Fibroblast of lung (primary cell): ENCODE measurements around the gene CST3. TPM values are rescaled to one million over a fixed set of nuclear protein-coding genes. Genes with fewer than 3 reads are reported as not detected.

Experiments used
- DNase-seq, 2 donors: peaks; one replicate each; pipeline versions ENCODE4 v3.0.0 to v3.0.0-alpha.2; 2010; ENCODE audit warnings: low read depth in 2 of 2
- H2AFZ ChIP-seq: 2 replicates; pipeline ENCODE4 v1.5.1; 2012; ENCODE audit warnings: low read length, control low read depth, inconsistent platforms
- H3K27ac ChIP-seq: 2 replicates; pipeline ENCODE4 v1.5.1; 2011; ENCODE audit warnings: low read length, control low read depth; ENCODE audit not compliant: insufficient read depth
- H3K27me3 ChIP-seq: 2 replicates; pipeline ENCODE4 v1.5.1; 2011; ENCODE audit warnings: mild to moderate bottlenecking, low read length; ENCODE audit not compliant: control insufficient read depth, insufficient read depth
- H3K36me3 ChIP-seq: 2 replicates; pipeline ENCODE4 v1.5.1; 2011; ENCODE audit warnings: low read length; ENCODE audit not compliant: control insufficient read depth, insufficient read depth
- H3K4me1 ChIP-seq: 2 replicates; pipeline ENCODE4 v1.5.1; 2011; ENCODE audit warnings: low read length; ENCODE audit not compliant: control insufficient read depth, insufficient read depth; ENCODE audit errors: extremely low read depth
- H3K4me2 ChIP-seq: 2 replicates; pipeline ENCODE4 v1.5.1; 2011; ENCODE audit warnings: low read length, control low read depth; ENCODE audit not compliant: insufficient read depth; ENCODE audit errors: extremely low read depth
- H3K4me3 ChIP-seq, 4 experiments: fragments of 200-600 bp in 1 of 4; sonication (generic) in 1 of 4; replicated peaks in 1 of 4; 2 replicates each; pipeline ENCODE4 v1.5.1; 2011 to 2016; ENCODE audit warnings: low read length in 4 of 4, low read depth in 3 of 4, mild to moderate bottlenecking in 3 of 4, control low read depth in 2 of 4, inconsistent platforms in 1 of 4, mixed read lengths in 1 of 4; ENCODE audit not compliant: insufficient read depth in 1 of 4; ENCODE audit errors: control extremely low read depth in 1 of 4
- H3K79me2 ChIP-seq: 2 replicates; pipeline ENCODE4 v1.5.1; 2012; ENCODE audit warnings: mild to moderate bottlenecking, low read length, inconsistent platforms; ENCODE audit not compliant: control insufficient read depth, insufficient read depth
- H3K9ac ChIP-seq: 2 replicates; pipeline ENCODE4 v1.5.1; 2011; ENCODE audit warnings: mild to moderate bottlenecking, low read length, control low read depth; ENCODE audit not compliant: insufficient read depth
- H3K9me3 ChIP-seq: 2 replicates; pipeline ENCODE4 v1.5.1; 2012; ENCODE audit warnings: low read depth, low read length; ENCODE audit not compliant: control insufficient read depth, insufficient read depth
- H4K20me1 ChIP-seq: 2 replicates; pipeline ENCODE4 v1.5.1; 2011; ENCODE audit warnings: low read length; ENCODE audit not compliant: control insufficient read depth, insufficient read depth; ENCODE audit errors: extremely low read depth
- CTCF ChIP-seq, 2 donors: IDR thresholded peaks in 1 of 2; conservative IDR thresholded peaks in 1 of 2; 1 replicate in 1 of 2; 2 replicates in 1 of 2; pipeline ENCODE4 v1.5.1; 2011 to 2012; ENCODE audit warnings: low read length in 2 of 2, control low read depth in 1 of 2, inconsistent platforms in 1 of 2, low read depth in 1 of 2, mild to moderate bottlenecking in 1 of 2
- EZH2 ChIP-seq: IDR thresholded peaks from 2 replicates; pipeline ENCODE4 v1.5.1; 2012; ENCODE audit warnings: low read length, control low read depth, mild to moderate bottlenecking; ENCODE audit errors: missing control alignments
- polyA plus RNA-seq, 2 donors: library from polyadenylated mRNA; depleted of rRNA in 1 of 2; stranded (reverse) in 1 of 2; unstranded in 1 of 2; fragments of >200 nt; gene quantifications; 2 replicates each; pipeline ENCODE4 v1.2.1, GENCODE V29; 2011 to 2012; ENCODE audit warnings: missing spikeins in 1 of 2
- total RNA-seq: library from RNA; depleted of rRNA; stranded (reverse); fragments of >200 nt; gene quantifications from 2 replicates; pipeline ENCODE4 v1.2.1, GENCODE V29; 2014

The CST3 gene
- total and polyA plus RNA-seq, 2 donors (not counting 1 experiment from before 2014, with no cell fraction given): 136 to 162 TPM

- no peaks in the 10 kb centered on the region for H3K4me1 ChIP-seq
- DNase-seq: no peak
- no peak overlapping the region for H2AFZ ChIP-seq
- peaks cover 9% of the 10 kb centered on the region for H3K27me3 ChIP-seq
- no peak overlapping the region for H3K4me3 ChIP-seq
- no peak for TF ChIP-seq CTCF (conservative IDR thresholded peaks at IDR 0.05 in 1 of 2, IDR thresholded peaks at IDR 0.05 in 1 of 2; ENCODE audit: low read depth in 1 of 2, low read length in 2 of 2)
- TF ChIP-seq EZH2: no peak
- H3K4me2 ChIP-seq: no peak overlapping the region
- no peak overlapping the region for H3K9ac ChIP-seq
- H4K20me1 ChIP-seq: no peaks in the 10 kb centered on the region
- H3K79me2 ChIP-seq: no peaks in the 10 kb centered on the region
- H3K36me3 ChIP-seq: no peaks in the 10 kb centered on the region
- H3K27ac ChIP-seq: no peak overlapping the region
- no peaks in the 10 kb centered on the region for H3K9me3 ChIP-seq
Observed at GRCh38 chr20:23596579-23597250, 41.0 kb downstream of the CST3 start.

DNA sequence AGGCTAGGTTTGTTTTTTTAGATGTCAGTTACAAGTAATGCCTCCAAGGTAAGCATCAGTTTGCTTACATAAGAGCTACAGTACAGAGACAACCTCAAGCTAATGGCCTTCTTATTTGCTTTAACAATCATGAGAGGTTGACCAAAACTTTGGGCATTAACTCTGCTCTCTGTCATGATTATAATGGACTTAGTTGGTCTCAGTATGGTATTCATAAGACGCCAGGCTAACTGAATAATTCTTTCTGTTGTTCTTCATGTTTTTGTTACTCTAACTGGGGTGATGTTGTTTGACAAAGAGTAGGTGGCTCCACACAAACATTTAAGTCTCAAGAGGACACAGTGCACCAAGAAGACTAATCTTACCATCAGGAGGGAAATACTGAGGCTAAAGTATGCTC, 41.8 kb downstream of the CST3 start:
- Histone ChIP-seq H3K4me1 (no peaks in the 10 kb centered on the region), H3K27me3 (peaks cover 5% of the 10 kb centered on the region), H3K4me2 (no peak overlapping the region), H3K9me3 (no peaks in the 10 kb centered on the region), H4K20me1 (no peaks in the 10 kb centered on the region), H3K36me3 (no peaks in the 10 kb centered on the region), H3K9ac (no peak overlapping the region), H3K27ac (no peak overlapping the region), H2AFZ (no peak overlapping the region), H3K4me3 (no peak overlapping the region), H3K79me2 (no peaks in the 10 kb centered on the region)
- no peak for TF ChIP-seq CTCF (conservative IDR thresholded peaks at IDR 0.05 in 1 of 2, IDR thresholded peaks at IDR 0.05 in 1 of 2; ENCODE audit: low read depth in 1 of 2, low read length in 2 of 2)
- no peak for TF ChIP-seq EZH2
- DNase-seq: no peak

DNA sequence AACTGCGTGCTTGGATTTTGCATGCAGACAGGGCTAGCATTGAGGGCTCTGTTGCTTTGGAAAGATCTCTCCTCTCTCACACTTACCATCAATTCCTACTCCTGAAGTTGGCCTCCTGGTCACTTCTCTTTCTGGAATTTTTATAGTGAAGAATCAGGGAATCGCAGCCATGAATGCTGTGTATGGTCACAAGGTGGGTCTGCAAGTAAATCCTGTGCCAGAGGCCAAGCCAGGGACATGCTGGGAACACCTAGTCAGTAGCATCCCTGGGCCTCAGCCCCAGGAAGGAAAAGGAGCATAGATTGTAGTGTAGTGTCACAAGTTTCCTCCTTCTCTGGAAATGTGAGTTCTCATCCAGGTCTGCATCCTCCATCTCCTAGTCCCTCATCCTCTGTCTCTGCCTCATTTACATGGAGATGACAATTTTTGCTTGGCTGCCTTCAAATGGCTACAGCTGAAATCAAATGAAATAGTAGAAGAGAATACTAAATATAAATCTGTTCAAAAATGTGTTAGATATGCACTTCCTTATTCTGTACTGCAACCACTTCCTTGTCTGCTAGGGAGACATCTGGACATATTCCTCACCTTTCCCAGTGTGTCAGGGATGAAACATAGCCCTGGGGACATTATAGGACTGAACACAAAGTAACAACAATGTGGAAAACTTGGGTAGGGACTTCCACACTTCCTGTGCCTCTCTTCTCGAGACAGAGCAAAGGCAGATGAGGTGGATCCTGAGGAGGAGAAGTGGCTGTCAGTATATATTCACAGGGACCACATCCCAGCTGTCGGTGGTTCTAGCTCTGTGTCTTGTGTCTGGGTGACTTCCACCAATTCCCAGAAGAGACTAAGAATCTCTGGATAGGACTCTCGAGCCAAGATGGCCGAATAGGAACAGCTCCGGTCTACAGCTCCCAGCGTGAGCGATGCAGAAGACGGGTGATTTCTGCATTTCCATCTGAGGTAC, 49.0 kb downstream of the CST3 start:
- Histone ChIP-seq H4K20me1 (no peaks in the 10 kb centered on the region), H3K27ac (no peak overlapping the region)

More for the DNA sequence above, 49.0 kb downstream of the CST3 start:
- H3K36me3 ChIP-seq: no peaks in the 10 kb centered on the region
- no peaks in the 10 kb centered on the region for H3K9me3 ChIP-seq
- DNase-seq: no peak
- H3K4me1 ChIP-seq: no peaks in the 10 kb centered on the region
- no peak overlapping the region for H3K4me3 ChIP-seq
- no peak overlapping the region for H3K9ac ChIP-seq
- TF ChIP-seq EZH2 (no peak), CTCF (conservative IDR thresholded peaks at IDR 0.05 in 1 of 2, IDR thresholded peaks at IDR 0.05 in 1 of 2; ENCODE audit: low read depth in 1 of 2, low read length in 2 of 2) (no peak)
- no peaks in the 10 kb centered on the region for H3K79me2 ChIP-seq
- H3K4me2 ChIP-seq: no peak overlapping the region
- H3K27me3 ChIP-seq: no peaks in the 10 kb centered on the region
- no peak overlapping the region for H2AFZ ChIP-seq
